Retinal pigment epithelial cell (primary cell): ENCODE measurements around the gene RAPGEF1.
A peak's percentile ranks its signal among the peaks of the same experiment; 100 is the strongest.

ENCODE experiments used
- DNase-seq: peaks from one replicate; pipeline ENCODE4 v3.0.0-alpha.2; 2010; ENCODE audit warnings: low read depth
- H3K4me3 ChIP-seq: 2 replicates; pipeline ENCODE4 v1.5.1; 2011; ENCODE audit warnings: mild to moderate bottlenecking, low read length, control low read depth, moderate library complexity
- CTCF ChIP-seq: conservative IDR thresholded peaks from 2 replicates; pipeline ENCODE4 v1.5.1; 2011; ENCODE audit warnings: low read depth, low read length, control low read depth, inconsistent platforms

Gene RAPGEF1

GRCh38 chr9:131728961-131729360 lies 10.9 kb downstream of the RAPGEF1 start:
- no peak for DNase-seq
- no peak overlapping the region for H3K4me3 ChIP-seq
- TF ChIP-seq CTCF = no peak

- no peak for DNase-seq
- no peak overlapping the region for H3K4me3 ChIP-seq
- TF ChIP-seq CTCF = no peak
These were observed 11.3 kb downstream of the RAPGEF1 start for GRCh38 chr9:131728546-131728910.

- no peak for DNase-seq
- no peak overlapping the region for H3K4me3 ChIP-seq
- TF ChIP-seq CTCF = no peak
These were observed 11.9 kb downstream of the RAPGEF1 start for GRCh38 chr9:131727795-131728545.

GRCh38 chr9:131727184-131727759 lies 12.6 kb downstream of the RAPGEF1 start:
- DNase-seq = peak; percentile 74
- no peak for TF ChIP-seq CTCF

GRCh38 chr9:131724683-131725082 lies 15.2 kb downstream of the RAPGEF1 start:
- TF ChIP-seq CTCF = no peak
- no peak overlapping the region for H3K4me3 ChIP-seq
- DNase-seq = no peak

More at GRCh38 chr9:131727184-131727759, 12.6 kb downstream of the RAPGEF1 start:
- H3K4me3 ChIP-seq = no peak overlapping the region

- no peak for TF ChIP-seq CTCF
- no peak overlapping the region for H3K4me3 ChIP-seq
- no peak for DNase-seq
These were observed 16.2 kb downstream of the RAPGEF1 start for GRCh38 chr9:131723632-131724031.

- no peak overlapping the region for H3K4me3 ChIP-seq
- no peak for TF ChIP-seq CTCF
- DNase-seq = no peak
These were observed 17.6 kb downstream of the RAPGEF1 start for GRCh38 chr9:131722255-131722654.
